ENCODE data around the gene GORASP2.

DNA sequence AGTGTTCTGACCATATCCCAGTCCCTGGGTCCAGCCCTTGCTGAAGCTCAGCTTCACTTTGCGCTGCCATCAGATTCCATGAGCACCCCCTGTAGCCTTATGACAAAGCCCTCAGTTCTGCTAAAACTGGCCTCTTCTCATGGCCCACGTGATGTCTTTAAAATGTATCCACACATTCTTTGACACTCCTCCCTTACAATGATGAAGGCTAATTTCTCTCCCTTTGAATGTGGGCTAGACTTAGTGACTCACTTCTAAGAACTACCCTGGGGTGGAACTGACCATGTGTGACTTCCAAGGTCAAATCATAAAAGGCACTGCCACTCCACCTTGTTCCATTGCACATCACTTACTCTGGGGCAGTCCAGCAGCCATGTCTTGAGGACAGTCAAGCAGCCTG is 45.4 kb upstream of the GORASP2 start:
- TF ChIP-seq POLR2A (IDR thresholded peaks at IDR 0.05; ENCODE audit: low read depth, low read length) (no peak), SMC3 (IDR thresholded peaks at IDR 0.05; ENCODE audit: low read depth, low read length) (no peak)
